HUES6 (cell line): Measurements from ENCODE around the gene IRF1.

ENCODE experiments used
- H3K27ac ChIP-seq: 2 replicates; pipeline ENCODE4 v1.7.0; 2013; ENCODE audit warnings: low read depth, mild to moderate bottlenecking, low read length, inconsistent platforms
- H3K27me3 ChIP-seq: 2 replicates; pipeline ENCODE4 v1.6.1; 2013; ENCODE audit warnings: low read length; ENCODE audit not compliant: control insufficient read depth, insufficient read depth
- H3K36me3 ChIP-seq: 2 replicates; pipeline ENCODE4 v1.6.1; 2013; ENCODE audit warnings: low read length; ENCODE audit not compliant: control insufficient read depth, insufficient read depth
- H3K4me1 ChIP-seq: 2 replicates; pipeline ENCODE4 v1.6.1; 2013; ENCODE audit warnings: low read length; ENCODE audit not compliant: control insufficient read depth, insufficient read depth
- H3K4me3 ChIP-seq: 2 replicates; pipeline ENCODE4 v1.5.1; 2013; ENCODE audit warnings: low read depth, low read length
- H3K9ac ChIP-seq: one replicate; pipeline ENCODE4 v1.6.1; 2013; ENCODE audit warnings: mild to moderate bottlenecking, low read length
- H3K9me3 ChIP-seq: 2 replicates; pipeline ENCODE4 v1.6.1; 2013; ENCODE audit warnings: low read depth, low read length; ENCODE audit not compliant: control insufficient read depth, insufficient read depth

The IRF1 gene

GRCh38 chr5:132492386-132493125 is 2.0 kb upstream of the IRF1 start:
- H3K4me3 ChIP-seq, result no peak overlapping the region
- no peak overlapping the region for H3K9ac ChIP-seq
- H3K27me3 ChIP-seq, result peaks cover 25% of the 10 kb centered on the region
- no peaks in the 10 kb centered on the region for H3K9me3 ChIP-seq
- peaks cover 33% of the 10 kb centered on the region for H3K4me1 ChIP-seq
- no peak overlapping the region for H3K27ac ChIP-seq
- H3K36me3 ChIP-seq, result 0 out of 2 replicates have a peak, but pooled peaks cover under 1% of the 10 kb centered on the region

GRCh38 chr5:132491368-132492364 is 1.1 kb upstream of the IRF1 start:
- Histone ChIP-seq H3K9me3 (no peaks in the 10 kb centered on the region), H3K4me1 (peaks cover 27% of the 10 kb centered on the region), H3K4me3 (peak overlapping the region; percentile 87), H3K27ac (no peak overlapping the region), H3K9ac (peak overlapping the region; percentile 42), H3K36me3 (peaks cover 10% of the 10 kb centered on the region), H3K27me3 (peaks cover 25% of the 10 kb centered on the region)

DNA sequence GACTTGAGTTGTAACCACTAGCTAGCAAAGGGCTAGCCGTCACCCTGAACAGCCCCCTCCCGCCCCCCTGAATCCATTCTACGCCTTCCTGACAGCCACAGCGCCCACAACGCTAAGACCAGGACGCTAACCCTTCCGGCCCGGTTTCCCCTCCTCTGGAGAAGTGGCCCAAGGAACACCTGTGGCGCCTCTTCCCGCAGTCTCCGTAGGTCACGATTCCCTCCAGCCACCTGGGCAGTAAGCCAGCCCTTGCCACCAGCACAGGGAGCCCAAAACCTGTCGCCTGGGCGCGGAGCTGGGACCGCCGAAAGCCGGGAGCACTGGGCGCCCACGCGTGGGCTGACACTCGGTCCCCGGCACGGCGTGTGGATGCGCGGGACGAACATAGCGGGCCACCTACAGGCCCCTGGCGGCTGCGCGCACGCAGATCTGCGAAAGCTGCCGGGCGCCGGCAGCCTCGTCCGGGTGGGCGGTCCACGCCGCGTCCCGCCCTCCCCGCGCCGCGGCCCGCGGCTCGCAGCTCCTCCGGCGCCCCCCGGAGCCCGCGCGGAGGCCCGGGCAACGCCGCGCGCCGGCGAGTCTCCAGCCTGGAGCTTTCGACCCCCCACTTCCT is 596 bp downstream of the IRF1 start:
- H3K4me1 ChIP-seq, result peaks cover 20% of the 10 kb centered on the region
- H3K36me3 ChIP-seq, result peaks cover 26% of the 10 kb centered on the region
- H3K9ac ChIP-seq, result peak overlapping the region; percentile 76
- H3K4me3 ChIP-seq, result peak overlapping the region; percentile 87
- H3K27ac ChIP-seq, result peak overlapping the region; percentile 68; the same call in 1 of the 2 replicates
- H3K27me3 ChIP-seq, result peaks cover 25% of the 10 kb centered on the region
- no peaks in the 10 kb centered on the region for H3K9me3 ChIP-seq

GRCh38 chr5:132489051-132489770 is 1.4 kb downstream of the IRF1 start:
- Histone ChIP-seq H3K4me3 (peak overlapping the region; percentile 87), H3K27me3 (peaks cover 25% of the 10 kb centered on the region), H3K27ac (no peak overlapping the region), H3K9ac (no peak overlapping the region), H3K36me3 (peaks cover 30% of the 10 kb centered on the region), H3K9me3 (no peaks in the 10 kb centered on the region), H3K4me1 (peaks cover 20% of the 10 kb centered on the region)

- no peaks in the 10 kb centered on the region for H3K9me3 ChIP-seq
- H3K9ac ChIP-seq, result no peak overlapping the region
- H3K4me3 ChIP-seq, result no peak overlapping the region
- H3K36me3 ChIP-seq, result peaks cover 37% of the 10 kb centered on the region
- H3K27ac ChIP-seq, result no peak overlapping the region
- H3K27me3 ChIP-seq, result peaks cover 25% of the 10 kb centered on the region
- peaks cover 20% of the 10 kb centered on the region for H3K4me1 ChIP-seq
Measured at GRCh38 chr5:132488590-132488989, 2.0 kb downstream of the IRF1 start.

DNA sequence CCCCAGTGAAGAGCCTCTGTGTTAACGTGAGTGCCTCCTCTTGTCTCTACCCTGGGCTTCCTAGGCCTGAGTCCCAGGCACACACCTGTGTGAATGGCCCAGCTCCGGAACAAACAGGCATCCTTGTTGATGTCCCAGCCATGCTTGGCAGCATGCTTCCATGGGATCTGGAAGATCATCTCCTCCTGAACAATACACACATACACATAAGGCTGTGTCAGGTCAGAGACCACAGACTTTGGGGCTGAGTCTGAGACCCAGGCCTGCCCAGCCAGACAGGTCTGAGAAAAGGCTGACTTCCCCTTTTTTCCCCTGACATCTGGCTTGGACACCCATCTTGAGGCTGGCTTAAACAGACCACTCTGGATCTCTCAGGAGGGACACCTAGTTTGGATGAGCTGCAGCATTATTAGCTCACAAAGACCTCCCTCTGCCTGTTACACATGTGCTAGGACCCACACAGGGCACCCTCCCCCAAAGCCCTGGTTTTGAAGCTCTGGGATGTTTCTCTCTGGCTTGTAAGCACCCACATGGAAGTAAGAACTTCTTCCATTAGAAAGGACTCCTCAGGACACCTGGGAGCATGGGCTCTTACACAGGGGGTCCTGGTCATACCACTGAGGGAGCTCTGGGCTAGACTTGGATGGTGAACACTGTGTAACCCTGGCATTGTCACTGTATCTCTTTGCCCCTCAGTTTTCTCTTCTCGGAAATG is 2.6 kb downstream of the IRF1 start:
- H3K4me3 ChIP-seq, result no peak overlapping the region
- H3K27me3 ChIP-seq, result peaks cover 19% of the 10 kb centered on the region
- H3K36me3 ChIP-seq, result peaks cover 41% of the 10 kb centered on the region
- no peak overlapping the region for H3K27ac ChIP-seq
- peaks cover 20% of the 10 kb centered on the region for H3K4me1 ChIP-seq
- H3K9ac ChIP-seq, result no peak overlapping the region
- no peaks in the 10 kb centered on the region for H3K9me3 ChIP-seq

- H3K9me3 ChIP-seq, result no peaks in the 10 kb centered on the region
- H3K27me3 ChIP-seq, result peaks cover 16% of the 10 kb centered on the region
- peaks cover 18% of the 10 kb centered on the region for H3K4me1 ChIP-seq
- H3K4me3 ChIP-seq, result no peak overlapping the region
- H3K27ac ChIP-seq, result no peak overlapping the region
- no peak overlapping the region for H3K9ac ChIP-seq
- H3K36me3 ChIP-seq, result peaks cover 41% of the 10 kb centered on the region
Measured at GRCh38 chr5:132487095-132487428, 3.5 kb downstream of the IRF1 start.

- peaks cover 13% of the 10 kb centered on the region for H3K4me1 ChIP-seq
- peaks cover 41% of the 10 kb centered on the region for H3K36me3 ChIP-seq
- peaks cover 10% of the 10 kb centered on the region for H3K27me3 ChIP-seq
- no peak overlapping the region for H3K27ac ChIP-seq
- no peak overlapping the region for H3K9ac ChIP-seq
- no peaks in the 10 kb centered on the region for H3K9me3 ChIP-seq
- H3K4me3 ChIP-seq, result no peak overlapping the region
Measured at GRCh38 chr5:132486318-132487094, 4.1 kb downstream of the IRF1 start.

- Histone ChIP-seq H3K27me3 (peaks cover 8% of the 10 kb centered on the region), H3K4me1 (peaks cover 8% of the 10 kb centered on the region; the same call in 1 of the 2 replicates), H3K27ac (no peak overlapping the region), H3K9ac (no peak overlapping the region), H3K9me3 (no peaks in the 10 kb centered on the region), H3K4me3 (no peak overlapping the region), H3K36me3 (peaks cover 41% of the 10 kb centered on the region)
Measured at GRCh38 chr5:132485641-132486317, 4.8 kb downstream of the IRF1 start.
